Uterus (tissue), 4 donors: ENCODE data around the gene BET1L. TPM values are rescaled to one million over a fixed set of nuclear protein-coding genes. Genes with fewer than 3 reads are reported as not detected.
"Not testable (repeated sequence)": the region's sequence is repeated elsewhere in the genome, so short reads cannot be mapped to it uniquely, and the experiment has no call there.

Experiments
- DNase-seq, 2 donors: peaks; one replicate each; pipeline ENCODE4 v3.0.0-alpha.2; 2019 to 2020
- H3K27ac ChIP-seq, 2 donors: fragments of 200-600 bp; sonication (generic); 1 replicate in 1 of 2; 2 replicates in 1 of 2; pipeline ENCODE4 v1.5.1; 2016 to 2018
- H3K27me3 ChIP-seq, 2 donors: fragments of 200-600 bp; sonication (generic); one replicate each; pipeline ENCODE4 v1.5.1; 2018 to 2019; ENCODE audit warnings: control low read depth in 1 of 2
- H3K36me3 ChIP-seq, 2 donors: fragments of 200-600 bp; sonication (generic); one replicate each; pipeline ENCODE4 v1.5.1; 2019; ENCODE audit warnings: control low read depth in 1 of 2
- H3K4me1 ChIP-seq, 2 donors: fragments of 200-600 bp; sonication (generic); one replicate each; pipeline ENCODE4 v1.5.1; 2018 to 2019; ENCODE audit warnings: control low read depth in 1 of 2
- H3K4me3 ChIP-seq, 2 donors: fragments of 200-600 bp; sonication (generic); 1 replicate in 1 of 2; 2 replicates in 1 of 2; pipeline ENCODE4 v1.5.1; 2018 to 2019; ENCODE audit warnings: mild to moderate bottlenecking in 1 of 2
- H3K9me3 ChIP-seq, 2 donors: fragments of 200-600 bp; sonication (generic); one replicate each; pipeline ENCODE4 v1.5.1; 2019; ENCODE audit warnings: control low read depth in 1 of 2
- POLR2A ChIP-seq, 2 donors: fragments of 450-650 bp; IDR thresholded peaks; one replicate each; pipeline ENCODE4 v1.6.1; 2016; ENCODE audit warnings: antibody characterized with exemption in 2 of 2, mild to moderate bottlenecking in 1 of 2, moderate library complexity in 1 of 2
- intact Hi-C: fragments of 100-400 bp; cut with DNase I; formaldehyde crosslinking; loops from one replicate; pipeline ENCODE4 v1.15.1; 2023; ENCODE audit warnings: low total_unique reads
- total RNA-seq, 4 donors: library from RNA; depleted of rRNA in 3 of 4; stranded (reverse); fragments of >200 nt in 3 of 4; gene quantifications; one replicate each; pipeline versions ENCODE4 v1.1.0 to v1.2.4, GENCODE V29; 2014 to 2023
- TF ChIP-seq, protein P1 (sequence below), 4 experiments: fragments of 200-600 bp in 2 of 4; fragments of 450-650 bp in 2 of 4; sonication (generic) in 2 of 4; IDR thresholded peaks; one replicate each; pipeline ENCODE4 v1.5.1; 2016 to 2019; ENCODE audit warnings: antibody characterized with exemption in 4 of 4, mild to moderate bottlenecking in 2 of 4, moderate library complexity in 1 of 4
- donor health status: DM: yes; HTN: yes; CAD: no.

BET1L gene
- total RNA-seq, 4 donors from 2014 or later: 8.7 to 57.8 (median 15.0) TPM

DNA sequence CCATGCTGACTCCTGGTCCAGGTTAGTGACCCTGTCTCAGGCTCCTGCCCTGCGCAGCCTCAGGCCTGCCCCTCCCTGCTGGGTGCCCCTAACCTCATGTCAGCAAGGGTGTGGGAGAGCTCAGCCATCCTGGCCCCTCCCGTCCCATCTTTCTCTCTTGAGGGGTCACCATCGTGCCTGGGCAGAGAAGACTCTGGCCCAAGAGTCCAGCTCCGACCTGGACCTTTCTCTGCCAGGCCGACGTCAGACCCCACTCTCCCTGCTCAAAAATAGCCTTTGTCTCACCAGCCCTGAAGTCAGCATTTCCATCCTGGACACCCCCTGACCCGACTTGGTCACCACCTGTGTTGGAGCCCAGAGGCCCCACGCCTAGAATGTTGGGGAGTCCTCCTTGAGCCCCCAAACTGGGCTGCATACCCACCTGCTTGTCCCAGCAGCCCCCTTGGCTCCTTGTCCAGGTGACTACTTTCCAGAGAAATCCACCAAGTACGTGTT, 9.4 kb downstream of the BET1L start:
- Histone ChIP-seq H3K27me3 (no peaks in the 10 kb centered on the region), H3K36me3 (no peaks in the 10 kb centered on the region), H3K4me3 (no peak overlapping the region), H3K27ac (no peak overlapping the region), H3K4me1 (no peaks in the 10 kb centered on the region), H3K9me3 (no peaks in the 10 kb centered on the region)
- DNase-seq: no peak
- TF ChIP-seq, protein P1, sequence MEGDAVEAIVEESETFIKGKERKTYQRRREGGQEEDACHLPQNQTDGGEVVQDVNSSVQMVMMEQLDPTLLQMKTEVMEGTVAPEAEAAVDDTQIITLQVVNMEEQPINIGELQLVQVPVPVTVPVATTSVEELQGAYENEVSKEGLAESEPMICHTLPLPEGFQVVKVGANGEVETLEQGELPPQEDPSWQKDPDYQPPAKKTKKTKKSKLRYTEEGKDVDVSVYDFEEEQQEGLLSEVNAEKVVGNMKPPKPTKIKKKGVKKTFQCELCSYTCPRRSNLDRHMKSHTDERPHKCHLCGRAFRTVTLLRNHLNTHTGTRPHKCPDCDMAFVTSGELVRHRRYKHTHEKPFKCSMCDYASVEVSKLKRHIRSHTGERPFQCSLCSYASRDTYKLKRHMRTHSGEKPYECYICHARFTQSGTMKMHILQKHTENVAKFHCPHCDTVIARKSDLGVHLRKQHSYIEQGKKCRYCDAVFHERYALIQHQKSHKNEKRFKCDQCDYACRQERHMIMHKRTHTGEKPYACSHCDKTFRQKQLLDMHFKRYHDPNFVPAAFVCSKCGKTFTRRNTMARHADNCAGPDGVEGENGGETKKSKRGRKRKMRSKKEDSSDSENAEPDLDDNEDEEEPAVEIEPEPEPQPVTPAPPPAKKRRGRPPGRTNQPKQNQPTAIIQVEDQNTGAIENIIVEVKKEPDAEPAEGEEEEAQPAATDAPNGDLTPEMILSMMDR (IDR thresholded peaks at IDR 0.05): no peak
- no peak for TF ChIP-seq POLR2A (IDR thresholded peaks at IDR 0.05)
- intact Hi-C loops: no loop called here

DNA sequence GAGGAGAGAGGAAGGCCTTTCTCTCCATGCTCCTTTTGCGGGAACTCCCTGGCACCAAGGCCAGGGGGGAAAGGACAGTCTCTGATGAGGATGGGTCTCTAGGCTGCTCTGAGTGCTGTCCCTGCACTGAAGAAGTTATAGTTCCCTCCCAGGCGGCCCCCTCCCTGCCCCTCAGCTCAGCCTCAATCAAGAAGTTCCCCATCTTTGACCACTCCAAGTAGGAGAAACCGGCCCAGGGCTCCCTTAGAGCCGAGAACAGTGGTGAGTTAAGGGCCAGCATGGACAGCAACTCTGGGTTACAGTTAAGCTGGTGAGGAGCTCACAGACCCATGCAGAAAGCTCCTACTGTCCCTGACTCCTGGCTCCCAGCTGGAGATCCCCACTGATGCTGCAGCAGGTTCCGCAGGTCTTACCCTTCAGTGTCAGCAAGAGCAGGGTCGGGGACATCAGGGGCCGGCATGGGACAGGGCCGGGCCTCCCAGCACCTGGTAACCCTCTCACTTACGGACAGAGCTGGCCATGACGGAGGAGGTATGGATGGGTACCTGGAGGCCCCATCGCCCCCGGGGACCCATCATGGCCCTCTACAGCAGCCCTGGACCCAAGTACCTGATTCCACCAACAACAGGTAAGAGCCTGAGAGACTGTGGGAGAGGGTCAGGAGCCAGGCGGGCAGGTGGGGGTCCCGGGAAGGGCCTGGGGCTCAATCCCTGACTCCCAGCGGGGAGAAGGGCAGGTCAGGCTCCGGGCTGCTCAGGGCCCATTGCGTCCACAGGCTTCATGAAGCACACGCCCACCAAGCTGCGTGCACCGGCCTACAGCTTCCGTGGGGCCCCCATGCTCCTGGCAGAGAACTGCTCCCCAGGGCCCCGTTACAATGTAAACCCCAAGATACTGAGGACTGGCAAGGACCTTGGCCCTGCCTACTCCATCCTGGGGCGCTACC, 10.1 kb downstream of the BET1L start:
- intact Hi-C loops: no loop called here

DNA sequence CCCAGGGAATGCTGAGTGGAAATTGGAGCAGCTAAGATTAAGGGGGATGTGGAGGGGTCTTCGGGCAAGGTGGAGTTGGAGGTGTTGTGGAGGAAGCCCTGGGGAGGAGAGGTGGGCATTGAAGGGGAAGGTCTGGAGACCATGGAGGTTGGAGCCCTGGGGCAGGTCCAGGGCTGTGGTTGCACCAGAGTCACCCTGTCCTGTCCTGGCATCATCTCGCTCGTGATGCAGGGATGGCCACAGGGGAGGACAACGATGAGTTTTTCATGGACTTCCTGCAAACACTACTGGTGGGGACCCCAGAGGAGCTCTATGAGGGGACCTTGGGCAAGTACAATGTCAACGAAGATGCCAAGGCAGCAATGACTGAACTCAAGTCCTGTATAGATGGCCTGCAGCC, 13.7 kb downstream of the BET1L start:
- H3K9me3 ChIP-seq, intact Hi-C loops, H3K27ac ChIP-seq, H3K36me3 ChIP-seq, H3K4me1 ChIP-seq, H3K4me3 ChIP-seq, H3K27me3 ChIP-seq: not testable (repeated sequence)
- peak in 1 of 2 donors; percentile 12 for DNase-seq

More for the DNA sequence above, 10.1 kb downstream of the BET1L start:
- H3K36me3 ChIP-seq: no peaks in the 10 kb centered on the region
- TF ChIP-seq, protein P1 (IDR thresholded peaks at IDR 0.05): no peak
- no peaks in the 10 kb centered on the region for H3K27me3 ChIP-seq
- H3K4me3 ChIP-seq: no peak overlapping the region
- H3K27ac ChIP-seq: no peak overlapping the region
- H3K4me1 ChIP-seq: no peaks in the 10 kb centered on the region
- no peaks in the 10 kb centered on the region for H3K9me3 ChIP-seq
- no peak for DNase-seq

DNA sequence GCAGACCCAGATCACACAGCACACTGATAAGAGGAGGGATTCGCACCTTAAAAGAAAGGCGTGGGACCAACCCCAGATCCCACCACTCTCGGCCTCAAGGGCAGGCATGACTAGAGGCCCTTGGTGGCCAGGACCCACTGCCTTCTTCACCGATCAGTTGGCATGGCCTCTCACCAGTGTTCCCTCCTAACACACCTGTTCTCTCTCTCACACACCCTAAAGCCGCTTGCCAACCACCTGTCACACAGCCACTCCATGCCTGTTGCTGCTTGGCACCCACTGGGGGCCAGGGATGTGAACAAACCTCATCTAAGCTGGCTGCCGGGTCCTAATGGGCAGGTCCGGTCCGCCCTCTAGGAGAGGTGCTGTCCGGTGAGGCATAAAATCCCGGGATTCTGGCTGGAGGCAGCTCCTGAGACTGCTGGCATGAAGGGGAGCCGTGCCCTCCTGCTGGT, 14.5 kb downstream of the BET1L start, which contains the start of gene SCGB1C1:
TSS of gene SCGB1C1 (plus strand) at position 405 of the 455 bp plus-strand sequence. CDS start at position 427, 22 bp downstream.
- H3K36me3 ChIP-seq, H3K4me1 ChIP-seq, DNase-seq, H3K27ac ChIP-seq, intact Hi-C loops, H3K4me3 ChIP-seq, H3K9me3 ChIP-seq, H3K27me3 ChIP-seq: not testable (repeated sequence)

DNA sequence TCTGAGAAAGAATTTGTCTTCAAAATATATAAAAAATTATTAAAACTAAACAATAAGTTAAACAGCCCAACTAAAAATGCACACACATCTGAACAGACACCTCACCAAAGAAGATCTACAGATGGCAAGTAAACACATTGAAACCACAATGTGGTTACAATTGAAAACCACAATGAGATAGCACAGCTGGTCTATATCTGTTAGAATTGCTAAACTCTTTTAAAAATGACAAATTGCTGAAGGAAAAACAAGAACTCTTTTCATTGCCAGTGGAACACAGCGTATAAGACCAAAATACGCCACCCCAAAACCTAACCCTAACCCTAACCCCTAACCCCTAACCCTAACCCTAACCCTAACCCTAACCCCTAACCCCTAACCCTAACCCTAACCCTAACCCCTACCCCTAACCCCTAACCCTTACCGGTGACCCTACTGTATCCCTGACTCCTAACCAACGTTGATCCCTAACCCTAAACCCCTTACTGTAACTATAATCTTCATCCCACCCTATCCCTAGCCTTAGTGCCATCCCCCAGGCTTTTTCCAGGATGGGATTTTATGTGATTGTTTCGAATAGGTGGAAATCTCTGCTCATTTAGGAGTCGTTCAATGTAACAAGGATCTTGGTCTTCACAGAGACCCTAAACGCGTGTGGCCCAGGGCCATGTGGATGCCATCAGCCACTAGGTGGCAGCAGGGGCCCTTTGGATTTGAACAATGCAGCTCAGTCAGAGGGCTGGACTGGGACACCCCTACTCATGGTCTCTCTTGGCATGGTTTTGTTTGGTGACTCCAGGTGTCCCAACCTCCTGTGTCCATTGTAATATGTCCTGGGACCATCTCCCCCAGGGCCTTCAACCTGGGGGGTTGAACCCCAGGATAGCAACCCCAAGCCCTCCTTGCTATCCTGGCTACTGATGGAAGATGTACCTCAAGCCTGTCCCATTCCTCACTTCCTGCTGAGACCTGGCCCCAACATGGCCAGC, 15.4 kb downstream of the BET1L start:
- TF ChIP-seq, protein P1 (IDR thresholded peaks at IDR 0.05): peak in 3 of 4 experiments; percentile 12 to 35 (median 29)
- H3K4me3 ChIP-seq, H3K27me3 ChIP-seq, H3K4me1 ChIP-seq, H3K36me3 ChIP-seq, H3K27ac ChIP-seq, H3K9me3 ChIP-seq, intact Hi-C loops: not testable (repeated sequence)
- peak in 1 of 2 donors; percentile 41 for DNase-seq

DNA sequence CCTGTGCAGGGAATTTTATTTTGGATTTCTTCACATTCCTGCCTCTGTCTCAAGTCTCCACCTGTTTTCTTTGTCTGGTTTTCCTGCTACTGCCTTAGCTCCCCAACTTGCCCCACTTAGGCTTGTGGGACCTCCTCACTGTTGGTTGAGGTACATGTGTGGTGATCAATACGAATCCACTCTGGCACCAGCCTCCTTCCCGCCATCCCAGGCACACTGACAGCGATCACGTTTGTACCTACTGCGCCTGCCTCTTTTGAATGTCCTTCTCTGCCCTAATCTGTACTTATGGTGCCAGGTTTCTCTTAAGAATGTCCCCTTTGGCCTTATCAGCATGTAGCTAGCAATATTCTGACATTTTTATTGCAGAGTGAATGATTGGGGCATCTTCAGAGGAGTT, 16.7 kb downstream of the BET1L start:
- intact Hi-C loops, H3K9me3 ChIP-seq, H3K4me1 ChIP-seq, H3K36me3 ChIP-seq, H3K27ac ChIP-seq, H3K4me3 ChIP-seq, H3K27me3 ChIP-seq: not testable (repeated sequence)
- DNase-seq: peak in 1 of 2 donors; percentile 10

DNA sequence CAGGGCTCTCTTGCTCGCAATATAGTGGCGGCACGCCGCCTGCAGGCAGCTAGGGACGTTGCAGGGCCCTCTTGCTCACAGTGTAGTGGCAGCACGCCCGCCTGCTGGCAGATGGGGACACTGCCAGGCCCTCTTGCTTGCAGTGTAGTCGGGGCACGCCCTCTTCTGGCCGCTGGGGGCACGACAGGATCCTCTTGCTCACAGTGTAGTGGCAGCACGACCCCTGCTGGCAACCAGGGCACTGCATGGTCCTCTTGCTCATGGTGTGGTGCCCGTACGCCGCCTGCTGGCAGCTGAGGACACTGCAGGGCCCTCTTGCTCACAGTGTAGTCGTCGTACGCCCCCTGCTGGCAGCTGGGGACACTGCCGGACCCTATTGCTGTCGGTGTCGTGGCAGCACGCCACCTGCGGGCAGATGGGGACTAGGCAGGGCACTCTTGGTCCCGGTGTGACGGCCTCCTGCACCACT, 17.3 kb downstream of the BET1L start:
- H3K4me1 ChIP-seq, H3K27ac ChIP-seq, H3K27me3 ChIP-seq, intact Hi-C loops, H3K4me3 ChIP-seq, H3K9me3 ChIP-seq, H3K36me3 ChIP-seq: not testable (repeated sequence)
- peak in 1 of 2 donors; percentile 20 for DNase-seq

DNA sequence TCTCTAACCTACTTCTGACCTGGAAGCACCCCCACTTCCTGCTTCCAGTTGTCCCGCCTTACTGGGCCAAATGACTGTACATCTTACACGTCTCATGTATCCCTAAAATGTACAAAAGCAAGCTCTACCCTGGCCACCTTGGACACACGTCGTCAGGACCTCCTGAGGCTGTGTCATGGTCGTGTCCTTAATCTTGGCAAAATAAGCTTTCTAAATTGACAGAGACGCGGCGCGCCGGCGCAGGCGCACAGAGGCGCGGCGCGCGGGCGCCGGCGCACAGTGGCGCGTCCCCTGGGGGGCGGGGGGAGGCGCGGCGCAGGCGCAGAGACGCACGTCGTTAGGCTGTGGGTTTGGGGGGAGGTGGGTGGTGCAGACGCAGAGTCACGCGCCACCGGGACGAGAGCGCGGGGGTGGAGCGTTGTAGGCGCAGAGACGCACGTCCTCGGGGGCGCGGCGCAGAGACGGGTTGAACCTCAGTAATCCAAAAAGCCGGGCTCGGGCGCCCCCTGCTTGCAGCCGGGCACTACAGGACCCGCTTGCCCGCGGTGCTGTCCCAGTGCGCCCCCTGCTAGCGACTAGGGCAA, 17.9 kb downstream of the BET1L start:
- DNase-seq, H3K36me3 ChIP-seq, H3K27me3 ChIP-seq, H3K4me1 ChIP-seq, H3K27ac ChIP-seq, intact Hi-C loops, H3K9me3 ChIP-seq, H3K4me3 ChIP-seq: not testable (repeated sequence)
